GM18519 (cell line): ENCODE measurements around the gene SORD.
A peak's percentile ranks its signal among the peaks of the same experiment; 100 is the strongest.
"Not testable (repeated sequence)": the region's sequence is repeated elsewhere in the genome, so short reads cannot be mapped to it uniquely, and the experiment has no call there.

ENCODE experiments used
- ATAC-seq: cut with Tn5 transposase; IDR thresholded peaks from one replicate; pipeline ENCODE4 v1.9.1; 2021; ENCODE audit warnings: mild to moderate bottlenecking, moderate library complexity; ENCODE audit not compliant: unreplicated experiment, low FRiP score

Gene SORD

DNA sequence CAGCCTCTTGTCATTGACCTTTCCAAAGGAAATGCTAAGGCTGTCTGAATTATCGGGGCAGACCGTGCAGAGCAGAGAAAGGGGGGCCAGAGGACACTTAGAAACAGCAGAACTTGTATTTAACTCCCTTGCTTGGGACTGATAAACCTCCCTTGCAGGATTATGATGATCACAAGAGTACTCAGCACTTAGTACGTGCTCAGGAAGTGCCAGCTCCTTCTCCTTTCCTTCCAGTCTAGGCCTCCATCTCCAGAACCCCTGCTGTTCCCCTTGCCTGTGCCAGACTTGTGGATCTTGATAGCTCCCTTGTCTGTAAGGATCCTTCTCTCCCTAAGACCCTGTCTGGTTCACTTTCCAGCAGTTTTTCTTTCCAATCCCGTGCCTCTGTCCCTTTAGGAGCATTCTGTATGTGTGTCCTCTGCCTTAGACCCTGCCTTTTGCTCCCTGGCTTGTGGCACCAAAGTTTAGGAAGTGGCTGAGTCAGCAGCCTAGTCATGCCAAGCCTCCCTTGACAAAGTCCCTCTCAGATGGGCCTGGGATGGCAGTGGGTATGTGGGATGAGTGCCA lies 747 bp downstream of the SORD start:
- no peak for ATAC-seq

DNA sequence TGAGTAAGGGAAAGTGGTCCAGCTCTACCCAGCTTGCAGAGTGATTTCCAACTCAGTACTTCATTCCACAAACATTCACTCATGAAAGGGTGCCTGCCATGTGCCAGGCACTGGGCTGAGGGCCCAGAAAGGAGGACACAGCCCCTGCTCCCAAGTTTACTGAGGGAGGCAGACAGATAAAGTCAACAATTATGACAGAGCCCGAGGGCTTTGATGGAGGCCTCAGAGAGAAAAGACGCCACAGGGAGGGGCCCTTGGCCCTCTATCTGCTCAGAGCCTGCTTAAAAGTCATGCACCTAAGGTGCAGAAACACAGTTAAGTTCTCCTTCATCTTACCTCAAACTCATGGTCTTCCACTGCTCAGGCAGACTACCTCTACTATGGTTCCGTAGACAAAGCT lies 1.7 kb downstream of the SORD start:
- not testable (repeated sequence) for ATAC-seq

DNA sequence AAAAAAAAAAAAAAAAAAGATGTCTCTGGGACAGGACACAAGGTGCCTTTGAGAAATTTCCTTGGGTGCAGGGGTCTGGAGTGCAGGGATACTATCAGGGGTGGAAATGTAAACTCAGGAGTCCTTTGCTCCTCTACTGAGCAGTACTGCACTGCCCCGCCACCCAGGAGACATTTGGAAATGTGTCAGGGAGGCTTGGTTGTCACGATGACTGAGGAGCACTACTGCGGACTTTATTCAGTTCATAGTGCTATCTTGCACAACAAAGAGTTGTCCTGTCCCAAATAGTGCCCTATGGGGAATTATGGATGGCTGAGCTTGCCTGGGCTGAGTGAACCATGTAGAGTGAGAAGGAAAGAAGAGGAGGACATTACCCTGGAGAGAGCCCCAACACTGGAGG lies 2.6 kb downstream of the SORD start:
- ATAC-seq: not testable (repeated sequence)

DNA sequence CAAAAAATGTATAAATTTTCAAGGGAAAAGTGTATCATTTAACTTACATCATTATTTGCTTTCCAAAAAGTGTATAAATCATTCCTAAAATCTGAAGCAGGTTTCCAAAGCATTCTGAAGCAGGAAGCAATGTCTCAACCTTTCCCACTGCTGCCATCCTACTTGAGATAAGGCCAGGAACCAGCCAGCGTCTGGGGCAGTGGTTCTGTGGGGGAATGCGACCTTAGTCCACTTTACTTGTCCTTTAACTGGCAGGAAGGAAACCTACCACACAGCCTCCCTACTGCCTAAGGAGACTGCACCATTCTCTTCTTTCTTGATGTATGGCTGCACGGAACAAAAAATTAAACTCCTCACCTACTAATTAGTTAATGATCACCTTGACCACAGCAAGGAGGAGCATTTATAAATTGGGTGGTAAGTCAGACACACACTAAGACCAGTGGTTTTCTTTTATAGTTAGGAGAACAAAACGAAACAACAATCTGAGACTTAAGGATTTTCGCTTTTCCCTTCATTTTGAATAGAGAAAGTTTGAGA lies 3.7 kb downstream of the SORD start:
- ATAC-seq: no peak

DNA sequence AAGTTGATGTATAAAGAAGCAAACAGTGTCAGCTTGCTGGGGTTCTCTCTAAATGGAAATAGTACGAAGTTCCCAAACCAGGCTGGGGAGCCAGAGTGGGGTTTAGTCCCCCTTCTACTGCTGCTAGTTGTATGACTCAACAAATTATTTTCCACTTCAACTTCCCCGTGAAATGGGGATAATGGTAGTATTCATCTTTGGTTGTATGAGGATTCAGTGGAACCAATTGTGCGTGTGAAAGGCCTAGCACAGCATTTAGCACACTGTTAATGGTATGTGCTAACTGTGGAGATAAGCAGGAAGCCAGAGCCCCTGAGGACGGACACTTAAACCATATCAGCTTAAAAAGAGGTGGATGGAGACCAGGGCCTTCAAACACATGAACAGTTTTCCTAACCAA lies 4.2 kb downstream of the SORD start:
- no peak for ATAC-seq

DNA sequence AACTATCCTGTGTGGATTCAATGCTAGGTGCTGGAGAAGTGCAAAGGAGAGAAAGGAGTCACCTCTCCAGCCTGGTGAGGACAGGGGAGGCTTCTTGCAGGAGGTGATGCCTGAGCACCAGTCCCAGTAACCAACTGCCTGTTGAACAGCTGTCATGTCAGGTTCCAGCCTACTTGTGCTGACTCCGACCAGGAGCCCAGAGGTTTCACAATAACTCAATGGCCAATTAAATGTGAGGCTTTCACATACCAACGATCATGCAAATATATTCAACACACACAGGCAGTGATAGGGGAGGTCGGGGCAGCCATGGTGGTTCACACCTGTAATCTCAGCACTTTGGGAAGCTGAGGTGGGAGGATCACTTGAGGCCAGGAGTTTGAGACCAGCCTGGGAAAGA lies 7.7 kb downstream of the SORD start:
- ATAC-seq: no peak

DNA sequence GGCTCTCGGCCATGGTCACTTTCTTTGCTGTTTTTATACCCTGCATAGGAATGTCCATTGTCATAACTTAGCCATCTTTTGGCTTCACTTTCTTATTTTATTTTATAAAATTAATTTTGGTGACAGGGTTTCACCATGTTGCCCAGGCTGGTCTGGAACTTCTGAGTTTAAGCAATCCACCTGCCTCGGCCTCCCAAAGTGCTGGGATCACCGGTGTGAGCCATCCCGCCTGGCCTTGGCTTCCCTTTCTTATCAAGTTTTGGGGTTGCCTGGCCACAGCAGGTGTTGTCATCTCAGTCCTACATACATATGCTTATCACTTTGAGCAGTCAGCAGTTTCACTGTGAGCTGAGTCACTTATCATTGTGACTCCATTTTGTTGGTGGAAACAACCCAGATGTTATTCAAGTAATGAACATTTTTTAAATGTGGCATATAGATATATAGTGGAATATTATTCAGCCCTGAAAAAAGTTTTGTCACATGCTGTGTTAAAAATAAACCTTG lies 8.6 kb downstream of the SORD start:
- ATAC-seq: not testable (repeated sequence)

DNA sequence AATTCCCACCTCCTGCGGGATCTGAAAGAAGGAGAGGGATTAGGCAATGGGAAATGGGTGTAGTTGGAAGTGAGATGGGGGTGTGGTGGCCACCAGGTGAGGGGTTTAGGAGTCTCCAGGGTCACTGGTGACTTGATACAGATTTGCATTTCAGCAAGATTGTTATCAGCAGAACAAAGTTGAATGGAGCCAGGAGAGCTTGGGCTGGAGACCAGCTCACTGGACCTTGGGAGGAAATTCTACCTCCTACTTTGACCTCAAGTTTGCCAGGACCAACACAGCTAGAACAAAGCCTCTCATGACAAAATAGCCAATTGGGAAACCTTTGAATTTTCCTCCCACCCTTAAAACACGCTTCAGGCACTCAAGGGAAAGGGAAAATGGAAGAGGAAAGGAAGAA lies 9.5 kb downstream of the SORD start:
- not testable (repeated sequence) for ATAC-seq

DNA sequence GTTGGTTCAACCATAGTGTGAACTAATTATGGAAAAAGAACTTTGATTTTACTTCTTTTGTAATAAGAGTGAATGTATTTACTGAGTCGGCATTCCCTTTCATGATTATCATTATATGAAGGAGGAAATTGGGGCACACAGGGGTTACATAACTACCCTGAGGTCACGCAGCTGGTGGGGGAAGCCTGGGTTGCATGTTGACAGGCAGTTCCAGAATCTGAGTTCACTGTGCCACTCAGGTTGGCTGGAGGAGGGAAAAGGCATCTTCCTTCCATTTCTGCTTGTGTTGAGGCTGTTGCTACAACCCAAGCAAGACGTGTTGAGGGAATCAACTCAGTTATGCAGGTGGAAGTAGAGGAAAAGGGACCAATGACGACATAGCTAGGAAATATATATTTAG lies 11.1 kb downstream of the SORD start:
- ATAC-seq: not testable (repeated sequence)

DNA sequence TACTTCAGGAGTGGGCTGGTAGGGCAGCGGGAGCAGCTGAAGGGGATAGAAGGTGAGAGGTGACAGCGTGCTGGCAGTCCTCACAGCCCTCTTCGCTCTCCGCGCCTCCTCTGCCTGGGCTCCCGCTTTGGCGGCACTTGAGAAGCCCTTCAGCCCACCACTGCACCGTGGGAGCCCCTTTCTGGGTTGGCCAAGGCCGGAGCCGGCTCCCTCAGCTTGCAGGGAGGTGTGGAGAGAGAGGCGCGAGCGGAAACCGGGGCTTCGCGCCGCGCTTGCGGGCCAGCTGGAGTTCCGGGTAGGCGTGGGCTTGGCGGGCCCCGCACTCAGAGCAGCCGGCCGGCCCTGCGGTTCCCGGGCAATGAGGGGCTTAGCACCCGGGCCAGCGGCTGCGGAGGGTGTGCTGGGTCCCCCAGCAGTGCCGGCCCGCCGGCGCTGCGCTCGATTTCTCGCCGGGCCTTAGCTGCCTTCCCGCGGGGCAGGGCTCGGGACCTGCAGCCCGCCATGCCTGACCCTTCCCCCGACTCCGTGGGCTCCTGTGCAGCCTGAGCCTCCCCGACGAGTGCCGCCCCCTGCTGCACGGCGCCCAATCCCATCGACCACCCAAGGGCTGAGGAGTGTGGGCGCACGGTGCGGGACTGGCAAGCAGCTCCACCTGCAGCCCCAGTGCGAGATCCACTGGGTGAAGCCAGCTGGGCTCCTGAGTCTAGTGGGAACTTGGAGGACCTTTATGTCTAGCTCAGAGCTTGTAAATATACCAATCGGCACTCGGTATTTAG lies 11.8 kb downstream of the SORD start:
- not testable (repeated sequence) for ATAC-seq

DNA sequence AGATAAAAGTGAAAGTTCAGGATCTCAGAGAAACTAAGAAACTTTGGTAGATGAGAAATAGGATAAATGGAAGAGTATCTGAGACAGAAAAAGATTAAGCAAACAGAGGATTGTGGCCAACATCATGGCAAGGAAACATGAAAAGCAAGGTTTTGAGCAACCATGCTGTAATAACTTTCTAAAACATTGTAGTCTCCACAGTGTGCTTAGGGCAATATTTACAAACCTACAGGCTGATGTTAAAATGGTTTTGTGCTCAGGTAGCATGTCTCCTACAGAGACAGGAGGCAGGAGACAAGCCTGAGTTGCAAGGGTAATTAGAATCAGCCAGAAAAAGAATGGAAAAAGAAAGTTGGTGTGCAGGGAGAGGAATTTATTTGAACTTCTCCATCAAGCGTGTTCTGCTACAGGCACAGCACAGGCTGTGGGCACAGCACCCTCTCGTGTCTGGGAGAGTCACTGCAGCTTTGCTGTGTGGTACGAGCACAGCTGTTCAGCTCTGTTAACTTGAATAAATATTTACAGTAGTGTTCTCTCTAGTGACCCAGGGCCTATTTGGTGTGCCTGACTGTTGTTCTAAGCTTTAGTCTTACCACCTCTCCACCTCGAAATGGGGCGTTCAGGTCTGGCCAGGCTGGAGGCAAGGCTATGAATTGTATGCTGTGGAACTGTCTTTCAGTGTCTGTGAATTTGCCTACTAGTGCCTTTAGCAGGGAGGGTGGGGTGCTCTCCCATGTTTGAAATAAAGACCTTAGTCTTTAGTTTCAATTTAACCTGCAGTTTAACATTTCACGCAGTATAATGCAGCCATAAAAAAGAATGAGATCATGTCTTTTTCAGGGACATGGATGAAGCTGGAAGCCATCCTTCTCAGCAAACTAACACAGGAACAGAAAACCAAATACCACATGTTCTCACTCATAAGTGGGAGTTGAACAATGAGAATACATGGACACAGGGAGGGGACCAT lies 14.1 kb downstream of the SORD start:
- not testable (repeated sequence) for ATAC-seq

DNA sequence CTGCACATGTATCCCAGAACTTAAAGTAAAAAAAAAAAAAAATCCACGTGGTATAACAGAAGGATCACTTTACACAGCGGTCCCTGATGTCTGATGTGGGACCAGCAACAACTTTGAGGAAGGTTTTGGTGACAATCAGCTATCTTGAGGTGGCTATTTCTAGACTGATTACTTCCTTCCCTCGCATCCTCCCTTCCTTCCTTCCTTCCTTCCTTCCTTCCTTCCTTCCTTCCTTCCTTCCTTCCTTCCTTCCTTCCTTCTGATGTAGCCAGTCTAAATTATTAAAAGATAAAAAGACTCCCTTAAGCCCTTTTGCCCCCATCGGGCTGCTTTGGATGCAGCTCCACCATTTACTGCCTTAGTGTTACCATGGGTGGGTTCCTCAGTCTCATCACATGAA lies 14.9 kb downstream of the SORD start:
- no peak for ATAC-seq

DNA sequence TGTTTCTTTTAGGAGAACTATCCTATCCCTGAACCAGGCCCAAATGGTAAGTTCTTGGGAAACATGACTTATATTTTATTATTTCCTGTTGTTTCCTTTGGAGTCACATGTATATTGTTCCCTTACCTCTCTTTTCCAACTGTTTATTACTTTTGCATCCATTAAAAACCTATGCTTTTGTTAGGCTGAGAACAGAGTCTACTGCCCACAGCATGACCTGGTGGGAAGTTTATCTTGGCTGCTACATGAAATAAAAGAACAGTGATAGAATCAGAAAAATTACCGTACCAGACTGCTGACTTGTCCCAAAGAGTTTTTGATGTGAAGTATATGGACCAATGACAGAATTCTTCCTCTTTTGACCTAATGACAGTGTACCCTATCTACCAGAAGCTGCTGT lies 17.4 kb downstream of the SORD start:
- ATAC-seq: not testable (repeated sequence)

DNA sequence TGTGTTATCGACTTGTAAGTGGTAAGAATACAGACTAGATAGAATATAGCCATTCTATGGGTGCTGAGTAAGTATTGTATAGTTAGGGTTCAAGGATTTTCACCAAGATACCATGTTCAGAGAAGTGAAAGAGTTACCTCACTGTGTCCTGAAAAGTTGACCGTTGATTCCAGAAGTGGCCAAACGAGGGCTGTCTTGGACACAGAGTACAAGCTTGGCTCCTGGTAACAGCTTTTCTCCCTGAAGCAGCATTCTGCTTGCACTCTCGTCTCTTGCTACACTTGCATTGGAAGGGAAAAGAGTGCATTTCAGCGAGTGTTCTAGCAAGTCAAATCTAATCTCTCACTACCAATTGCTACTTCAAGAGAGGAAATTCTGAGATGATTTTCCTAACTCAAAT lies 18.5 kb downstream of the SORD start:
- not testable (repeated sequence) for ATAC-seq

DNA sequence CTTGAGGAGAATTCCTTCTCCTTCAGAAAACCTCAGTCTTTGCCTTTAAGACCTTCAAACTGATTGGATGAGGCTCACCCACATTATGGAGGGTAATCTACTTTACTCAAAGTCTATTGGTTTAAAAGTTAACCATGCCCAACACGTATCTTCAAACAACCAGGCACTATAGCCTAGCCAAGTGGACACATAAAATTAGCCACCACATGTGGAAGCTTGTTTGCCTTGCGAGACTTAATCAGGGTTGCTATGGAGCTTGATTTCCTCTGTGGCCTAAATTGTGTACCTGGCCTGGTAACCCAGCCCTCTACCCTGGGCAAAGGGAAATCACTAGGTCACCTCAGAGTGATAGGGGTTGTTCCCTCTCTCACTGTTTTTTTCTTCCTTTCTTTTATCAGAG lies 19.9 kb downstream of the SORD start:
- not testable (repeated sequence) for ATAC-seq

DNA sequence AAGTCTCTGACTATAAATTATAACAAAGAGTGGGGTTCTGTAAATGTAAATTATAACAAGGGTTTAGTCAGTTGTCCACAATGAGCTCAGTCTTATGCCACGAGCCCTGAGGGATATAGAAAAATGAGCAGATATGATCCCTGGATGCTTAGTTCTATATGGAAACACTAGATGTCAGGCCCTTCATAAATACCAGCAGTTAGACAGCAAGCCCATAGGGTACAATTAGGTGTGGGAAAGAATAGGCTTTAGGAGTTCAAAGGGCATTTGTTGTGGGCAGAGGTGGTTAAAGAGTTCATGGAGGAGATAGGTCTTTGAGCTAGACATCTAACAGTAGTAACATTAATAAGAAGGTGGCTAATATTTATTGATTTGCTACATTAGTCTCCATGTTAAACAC lies 21.3 kb downstream of the SORD start:
- not testable (repeated sequence) for ATAC-seq

DNA sequence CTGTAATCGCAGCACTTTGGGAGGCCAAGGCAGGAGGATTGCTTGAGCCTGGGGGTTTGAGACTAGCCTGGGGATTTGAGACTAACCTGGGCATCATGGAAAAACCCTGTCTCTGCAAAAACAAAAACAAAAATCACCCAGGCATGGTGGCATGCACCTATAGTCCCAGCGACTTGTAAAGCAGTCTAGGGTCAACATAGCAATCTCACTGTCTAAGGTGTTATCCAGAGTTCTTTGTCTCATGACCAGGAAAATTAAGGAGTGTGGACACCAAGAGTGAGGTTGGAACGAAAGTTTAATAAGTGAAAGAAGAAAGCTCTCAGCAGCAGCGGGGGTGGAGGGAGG lies 25.4 kb downstream of the SORD start:
- ATAC-seq: not testable (repeated sequence)

DNA sequence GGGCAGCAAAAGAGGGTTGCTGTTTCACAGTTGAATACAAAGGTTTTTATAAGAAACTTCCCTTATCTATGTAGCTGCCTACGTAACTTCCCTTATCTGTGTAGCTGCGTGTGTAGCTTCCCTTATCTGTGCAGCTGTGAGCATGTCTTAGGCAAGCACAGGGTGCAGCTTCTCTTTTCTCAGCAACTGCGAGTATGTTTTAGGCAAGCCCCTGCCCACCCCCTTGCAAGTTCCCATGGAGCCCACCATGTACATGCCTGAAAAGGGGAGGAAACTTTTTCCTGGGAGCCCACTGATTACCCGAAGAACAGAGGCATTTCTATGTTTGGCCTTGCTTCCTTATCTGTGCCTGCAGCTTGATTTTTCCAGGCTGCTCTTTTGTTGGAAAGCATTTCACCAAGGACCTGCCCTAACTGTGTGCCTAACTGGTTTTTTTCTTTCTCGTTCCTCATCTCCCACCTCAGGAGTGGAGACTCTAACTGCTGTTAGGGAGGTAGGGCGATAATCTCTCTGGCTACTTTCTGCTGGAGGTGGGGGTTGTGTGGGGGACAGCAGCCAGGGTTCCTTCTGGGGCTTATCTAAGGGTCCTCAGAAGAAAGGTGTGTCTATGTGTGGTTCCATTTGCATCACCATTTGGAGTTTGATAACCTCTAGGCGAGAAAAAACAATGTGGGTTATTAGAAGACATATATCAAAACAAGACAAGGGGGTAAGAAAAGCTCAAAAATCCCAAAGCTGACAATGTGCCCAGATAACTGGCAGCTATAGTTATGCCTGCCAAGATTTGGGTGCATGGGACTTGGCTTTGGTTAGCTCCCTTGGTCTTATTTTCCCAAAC lies 26.0 kb downstream of the SORD start:
- peak; percentile 74 for ATAC-seq

DNA sequence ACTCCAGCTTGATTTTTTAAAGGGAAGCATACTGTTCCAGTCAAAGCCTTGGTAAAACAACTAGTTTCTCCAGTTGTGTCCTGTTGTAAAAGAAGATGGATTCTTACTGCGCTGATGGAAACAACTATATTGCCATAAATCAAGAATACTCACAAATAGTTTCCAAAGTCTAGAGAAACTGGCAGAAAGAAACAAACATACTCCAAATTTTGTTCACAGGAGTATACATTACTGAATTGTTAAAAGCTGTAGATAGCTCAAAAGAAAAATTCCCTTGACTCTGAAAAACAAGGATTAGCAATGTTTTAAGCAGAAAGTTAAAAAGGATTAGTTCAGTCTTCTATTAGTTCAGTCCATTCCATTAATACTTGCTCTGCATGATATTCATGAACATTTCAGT lies 27.6 kb downstream of the SORD start:
- ATAC-seq: no peak

DNA sequence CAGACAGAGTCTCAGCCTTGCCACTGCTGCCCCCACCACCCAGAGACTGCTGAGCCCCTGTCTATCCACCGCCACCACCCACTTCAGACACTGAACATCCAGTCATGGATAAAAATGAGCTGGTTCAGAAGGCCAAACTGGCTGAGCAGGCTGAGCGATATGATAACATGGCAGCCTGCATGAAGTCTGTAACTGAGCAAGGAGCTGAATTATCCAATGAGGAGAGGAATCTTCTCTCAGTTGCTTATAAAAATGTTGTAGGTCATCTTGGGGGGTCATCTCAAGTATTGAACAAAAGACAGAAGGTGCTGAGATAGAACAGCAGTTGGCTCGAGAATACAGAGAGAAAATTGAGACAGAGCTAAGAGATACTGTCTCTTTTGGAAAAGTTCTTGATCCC lies 29.7 kb downstream of the SORD start:
- not testable (repeated sequence) for ATAC-seq
